Esophagus muscularis mucosa (tissue), 4 donors: ENCODE results near the gene INPP4B.

ENCODE experiments used
- CTCF ChIP-seq, 3 experiments: fragments of 200-600 bp in 2 of 3; fragments of 450-650 bp in 1 of 3; sonication (generic) in 2 of 3; IDR thresholded peaks; one replicate each; pipeline ENCODE4 v1.5.1; 2017 to 2019; ENCODE audit warnings: antibody characterized with exemption in 3 of 3, mild to moderate bottlenecking in 2 of 3, moderate library complexity in 1 of 3
- EP300 ChIP-seq: sonication (generic); formaldehyde crosslinking; IDR thresholded peaks from one replicate; pipeline ENCODE4 v1.6.1; 2017; ENCODE audit warnings: antibody characterized with exemption
- POLR2A ChIP-seq: fragments of 450-650 bp; IDR thresholded peaks from one replicate; pipeline ENCODE4 v1.6.1; 2017; ENCODE audit warnings: antibody characterized with exemption, moderate library complexity, mild to moderate bottlenecking, low read depth
- POLR2AphosphoS5 ChIP-seq, 2 donors: sonication (generic); formaldehyde crosslinking; IDR thresholded peaks; one replicate each; pipeline ENCODE4 v1.6.1; 2017; ENCODE audit warnings: antibody characterized with exemption in 2 of 2

- TF ChIP-seq CTCF (IDR thresholded peaks at IDR 0.05) (no peak), POLR2A (no peak), POLR2AphosphoS5 (IDR thresholded peaks at IDR 0.05) (no peak), EP300 (no peak)
Observed at GRCh38 chr4:142130666-142131065, 715.4 kb downstream of the INPP4B start.
